ENCODE measurements around the gene CACNA2D3. TPM values are rescaled to one million over a fixed set of nuclear protein-coding genes. Genes with fewer than 3 reads are reported as not detected.

Gene CACNA2D3
- total and polyA plus RNA-seq, 2 donors from 2014 or later = 5.7 to 11.2 TPM

DNA sequence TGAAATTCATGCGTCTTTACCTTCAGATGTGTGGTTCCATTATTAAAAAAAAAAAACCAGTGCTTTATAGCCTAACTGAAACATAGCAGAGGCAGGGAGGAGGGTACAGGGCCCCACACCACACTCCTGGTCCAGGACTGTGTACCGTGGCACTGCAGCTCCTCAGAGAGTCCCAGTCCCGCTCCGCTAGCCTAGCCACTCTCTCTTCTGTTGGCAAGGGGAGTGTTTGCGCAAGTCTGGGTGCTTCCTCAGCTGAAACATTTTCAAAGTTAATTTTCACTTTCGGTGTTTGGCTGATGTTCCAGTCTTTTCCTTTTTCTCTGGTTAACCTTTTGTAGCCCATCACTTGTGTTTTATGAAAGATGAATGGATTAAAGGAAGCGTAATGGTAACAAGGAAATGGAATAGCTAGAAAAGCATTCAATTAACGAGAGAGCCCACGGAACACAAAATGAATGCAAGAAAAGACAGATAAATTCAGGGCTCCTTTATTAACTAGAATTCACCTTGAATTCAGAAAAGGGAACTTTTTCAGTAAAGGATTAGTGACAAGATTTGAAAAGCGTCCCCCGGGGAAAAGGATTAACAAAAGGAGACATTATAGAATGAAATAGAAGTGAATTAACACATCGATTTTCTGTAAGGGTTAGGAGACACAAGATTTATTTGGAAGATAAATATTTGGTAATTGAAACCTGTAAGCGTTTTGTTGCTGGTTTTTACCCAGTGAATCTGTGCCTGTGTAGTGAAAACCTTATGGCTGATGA, 177.0 kb downstream of the CACNA2D3 start:
- no peak overlapping the region for H3K4me3 ChIP-seq (ENCODE audit: low read length in 3 of 3)
- no peaks in the 10 kb centered on the region for H3K27me3 ChIP-seq (ENCODE audit: control insufficient read depth, insufficient read depth, low read length)
- no peak overlapping the region for H3K9ac ChIP-seq (ENCODE audit: low read length in 3 of 3)
- peak in 4 of 5 donors; percentile 32 to 80 (median 53) for DNase-seq
- intact Hi-C loops (cut with DNase I) = no loop called here
- no peak for FAIRE-seq
- no peaks in the 10 kb centered on the region for H3K4me1 ChIP-seq (ENCODE audit: control insufficient read depth in 2 of 3, insufficient read depth in 2 of 3, low read depth in 1 of 3, low read length in 3 of 3)
- no peaks in the 10 kb centered on the region for H3K36me3 ChIP-seq (ENCODE audit: control insufficient read depth in 2 of 3, insufficient read depth in 3 of 3, low read length in 3 of 3)
- H3K27ac ChIP-seq (ENCODE audit: low read depth in 2 of 2, low read length in 2 of 2) = no peak overlapping the region
- H3K9me3 ChIP-seq (ENCODE audit: control insufficient read depth in 2 of 3, insufficient read depth in 1 of 3, low read length in 3 of 3) = no peaks in the 10 kb centered on the region
- TF ChIP-seq, protein P1, sequence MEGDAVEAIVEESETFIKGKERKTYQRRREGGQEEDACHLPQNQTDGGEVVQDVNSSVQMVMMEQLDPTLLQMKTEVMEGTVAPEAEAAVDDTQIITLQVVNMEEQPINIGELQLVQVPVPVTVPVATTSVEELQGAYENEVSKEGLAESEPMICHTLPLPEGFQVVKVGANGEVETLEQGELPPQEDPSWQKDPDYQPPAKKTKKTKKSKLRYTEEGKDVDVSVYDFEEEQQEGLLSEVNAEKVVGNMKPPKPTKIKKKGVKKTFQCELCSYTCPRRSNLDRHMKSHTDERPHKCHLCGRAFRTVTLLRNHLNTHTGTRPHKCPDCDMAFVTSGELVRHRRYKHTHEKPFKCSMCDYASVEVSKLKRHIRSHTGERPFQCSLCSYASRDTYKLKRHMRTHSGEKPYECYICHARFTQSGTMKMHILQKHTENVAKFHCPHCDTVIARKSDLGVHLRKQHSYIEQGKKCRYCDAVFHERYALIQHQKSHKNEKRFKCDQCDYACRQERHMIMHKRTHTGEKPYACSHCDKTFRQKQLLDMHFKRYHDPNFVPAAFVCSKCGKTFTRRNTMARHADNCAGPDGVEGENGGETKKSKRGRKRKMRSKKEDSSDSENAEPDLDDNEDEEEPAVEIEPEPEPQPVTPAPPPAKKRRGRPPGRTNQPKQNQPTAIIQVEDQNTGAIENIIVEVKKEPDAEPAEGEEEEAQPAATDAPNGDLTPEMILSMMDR (IDR thresholded peaks at IDR 0.05; ENCODE audit: borderline replicate concordance, extremely low read depth, insufficient read depth) = no peak

DNA sequence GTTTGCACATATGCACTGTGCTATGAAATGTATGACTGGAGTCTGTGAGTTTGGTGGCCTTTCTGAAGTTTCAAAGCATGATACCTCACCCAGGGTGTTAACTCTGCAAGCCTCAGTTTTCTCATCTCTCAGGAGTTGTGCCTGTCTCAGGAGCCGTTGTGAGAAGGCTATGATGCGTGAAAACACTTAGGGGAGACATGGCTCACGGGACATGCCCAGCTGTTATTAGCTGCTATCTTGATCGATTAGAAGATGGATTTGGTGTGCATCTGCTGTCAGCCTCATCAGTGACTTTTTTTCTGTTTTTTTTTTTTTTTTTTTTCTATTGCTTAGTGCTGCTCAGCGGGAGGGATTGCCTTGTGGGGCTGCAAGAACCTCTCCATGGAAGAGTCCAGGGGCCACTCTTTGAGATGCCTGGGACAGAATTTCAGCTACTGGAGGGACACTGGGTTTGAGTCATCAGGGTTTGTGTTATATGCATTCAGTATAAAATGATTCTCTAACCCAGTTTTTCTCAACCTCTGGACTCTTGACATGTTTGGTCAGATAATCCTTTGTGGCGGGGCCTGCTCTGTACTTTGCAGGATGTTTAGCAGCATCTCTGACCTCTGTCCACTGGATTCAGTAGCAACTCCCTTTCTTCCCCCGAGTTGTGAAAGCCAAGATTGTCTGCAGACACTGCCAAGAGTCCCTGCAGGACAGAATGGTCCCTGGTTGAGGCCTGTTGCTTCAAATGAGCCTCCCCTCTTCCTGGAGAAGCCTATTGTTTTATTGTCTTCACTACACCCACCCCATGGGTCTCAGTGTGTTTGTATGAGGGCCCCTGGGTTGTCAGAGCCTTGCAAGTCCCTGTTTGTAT, 181.4 kb downstream of the CACNA2D3 start:
- no peak overlapping the region for H3K9ac ChIP-seq (ENCODE audit: low read length in 3 of 3)
- no peaks in the 10 kb centered on the region for H3K4me1 ChIP-seq (ENCODE audit: control insufficient read depth in 2 of 3, insufficient read depth in 2 of 3, low read depth in 1 of 3, low read length in 3 of 3)
- H3K4me3 ChIP-seq (ENCODE audit: low read length in 3 of 3) = no peak overlapping the region
- no peaks in the 10 kb centered on the region for H3K36me3 ChIP-seq (ENCODE audit: control insufficient read depth in 2 of 3, insufficient read depth in 3 of 3, low read length in 3 of 3)
- TF ChIP-seq, protein P1 (IDR thresholded peaks at IDR 0.05; ENCODE audit: borderline replicate concordance, extremely low read depth, insufficient read depth) = no peak
- H3K27me3 ChIP-seq (ENCODE audit: control insufficient read depth, insufficient read depth, low read length) = no peaks in the 10 kb centered on the region
- DNase-seq = no peak
- H3K27ac ChIP-seq (ENCODE audit: low read depth in 2 of 2, low read length in 2 of 2) = no peak overlapping the region
- no peak for FAIRE-seq
- intact Hi-C loops (cut with DNase I) = no loop called here
- no peaks in the 10 kb centered on the region for H3K9me3 ChIP-seq (ENCODE audit: control insufficient read depth in 2 of 3, insufficient read depth in 1 of 3, low read length in 3 of 3)

DNA sequence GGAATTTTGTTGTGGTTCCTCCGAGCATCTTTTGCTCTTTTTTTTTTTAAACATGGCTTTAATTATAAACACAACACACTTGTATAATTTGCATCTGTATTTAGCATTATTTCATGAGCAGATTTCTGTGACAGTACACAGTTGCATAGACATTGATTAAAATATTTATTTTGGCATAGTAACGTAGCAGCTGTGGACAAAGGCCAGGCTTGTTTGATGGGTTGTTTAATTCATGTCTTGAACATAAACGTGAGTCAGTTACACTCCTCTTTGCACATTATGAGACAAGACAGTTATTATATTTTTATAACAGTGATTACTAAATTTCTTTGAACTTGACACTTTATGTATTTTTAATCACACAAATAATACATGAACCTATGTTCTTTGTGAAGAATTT, 182.5 kb downstream of the CACNA2D3 start:
- Histone ChIP-seq H3K27ac (ENCODE audit: low read depth in 2 of 2, low read length in 2 of 2) (no peak overlapping the region), H3K9me3 (ENCODE audit: control insufficient read depth in 2 of 3, insufficient read depth in 1 of 3, low read length in 3 of 3) (no peaks in the 10 kb centered on the region), H3K4me1 (ENCODE audit: control insufficient read depth in 2 of 3, insufficient read depth in 2 of 3, low read depth in 1 of 3, low read length in 3 of 3) (no peaks in the 10 kb centered on the region), H3K4me3 (ENCODE audit: low read length in 3 of 3) (no peak overlapping the region), H3K36me3 (ENCODE audit: control insufficient read depth in 2 of 3, insufficient read depth in 3 of 3, low read length in 3 of 3) (no peaks in the 10 kb centered on the region), H3K27me3 (ENCODE audit: control insufficient read depth, insufficient read depth, low read length) (no peaks in the 10 kb centered on the region), H3K9ac (ENCODE audit: low read length in 3 of 3) (no peak overlapping the region)
- FAIRE-seq (no peak), DNase-seq (no peak)
- intact Hi-C loops (cut with DNase I) = no loop called here
- TF ChIP-seq, protein P1 (IDR thresholded peaks at IDR 0.05; ENCODE audit: borderline replicate concordance, extremely low read depth, insufficient read depth) = no peak

Measured in kidney (tissue), 14 donors.